Muscle of leg (tissue), 11 donors: ENCODE results near the gene NAV1. TPM values are rescaled to one million over a fixed set of nuclear protein-coding genes. Genes with fewer than 3 reads are reported as not detected.

Source experiments
- DNase-seq: peaks from one replicate; pipeline ENCODE4 v3.0.0; 2013
- H3K27ac ChIP-seq: one replicate; pipeline ENCODE4 v1.5.1; 2013; ENCODE audit warnings: mild to moderate bottlenecking, low read length, control low read depth
- H3K27me3 ChIP-seq: one replicate; pipeline ENCODE4 v1.6.1; 2013; ENCODE audit warnings: low read length; ENCODE audit not compliant: control insufficient read depth, insufficient read depth
- H3K36me3 ChIP-seq: one replicate; pipeline ENCODE4 v1.6.1; 2013; ENCODE audit warnings: low read length; ENCODE audit not compliant: control insufficient read depth, insufficient read depth
- H3K4me1 ChIP-seq: one replicate; pipeline ENCODE4 v1.6.1; 2013; ENCODE audit warnings: low read length; ENCODE audit not compliant: control insufficient read depth, insufficient read depth
- H3K4me3 ChIP-seq: one replicate; pipeline ENCODE4 v1.5.1; 2013; ENCODE audit warnings: low read length, control low read depth
- H3K9me3 ChIP-seq: replicated peaks from 2 replicates; pipeline ENCODE4 v1.6.1; 2013; ENCODE audit warnings: low read depth, low read length; ENCODE audit not compliant: control insufficient read depth
- WGBS: methylation state at CpG from one replicate; pipeline ENCODE4 v1.1.5; 2013; ENCODE audit warnings: missing lambda C conversion rate; ENCODE audit not compliant: insufficient coverage; 5-methylcytosine and 5-hydroxymethylcytosine counted together
- polyA plus RNA-seq, 8 donors: library from polyadenylated mRNA; unstranded; fragments of 120-200 nt; gene quantifications; one replicate each; pipeline versions ENCODE4 v1.2.1 to v1.2.3, GENCODE V29; 2013; ENCODE audit warnings: inconsistent platforms in 1 of 8, low replicate concordance in 1 of 8; ENCODE audit not compliant: insufficient read length in 8 of 8, insufficient read depth in 1 of 8
- total RNA-seq: library from RNA; stranded (reverse); fragments of 120-200 nt; gene quantifications from one replicate; pipeline ENCODE4 v1.2.4, GENCODE V29; 2013

The NAV1 gene
- total and polyA plus RNA-seq, 9 donors: 16.9 to 42.0 (median 25.7) TPM

- DNase-seq: no peak
- no peaks in the 10 kb centered on the region for H3K9me3 ChIP-seq
- H3K36me3 ChIP-seq: peaks cover 1% of the 10 kb centered on the region
- H3K4me3 ChIP-seq: no peak overlapping the region
- peak overlapping the region; percentile 89 for H3K27ac ChIP-seq
- peaks cover 63% of the 10 kb centered on the region for H3K4me1 ChIP-seq
- H3K27me3 ChIP-seq: no peaks in the 10 kb centered on the region
- WGBS: no CpG with 5 or more reads among the region's 3 CpGs
Measured at GRCh38 chr1:201504179-201504631, 34.7 kb upstream of the NAV1 start.

DNA sequence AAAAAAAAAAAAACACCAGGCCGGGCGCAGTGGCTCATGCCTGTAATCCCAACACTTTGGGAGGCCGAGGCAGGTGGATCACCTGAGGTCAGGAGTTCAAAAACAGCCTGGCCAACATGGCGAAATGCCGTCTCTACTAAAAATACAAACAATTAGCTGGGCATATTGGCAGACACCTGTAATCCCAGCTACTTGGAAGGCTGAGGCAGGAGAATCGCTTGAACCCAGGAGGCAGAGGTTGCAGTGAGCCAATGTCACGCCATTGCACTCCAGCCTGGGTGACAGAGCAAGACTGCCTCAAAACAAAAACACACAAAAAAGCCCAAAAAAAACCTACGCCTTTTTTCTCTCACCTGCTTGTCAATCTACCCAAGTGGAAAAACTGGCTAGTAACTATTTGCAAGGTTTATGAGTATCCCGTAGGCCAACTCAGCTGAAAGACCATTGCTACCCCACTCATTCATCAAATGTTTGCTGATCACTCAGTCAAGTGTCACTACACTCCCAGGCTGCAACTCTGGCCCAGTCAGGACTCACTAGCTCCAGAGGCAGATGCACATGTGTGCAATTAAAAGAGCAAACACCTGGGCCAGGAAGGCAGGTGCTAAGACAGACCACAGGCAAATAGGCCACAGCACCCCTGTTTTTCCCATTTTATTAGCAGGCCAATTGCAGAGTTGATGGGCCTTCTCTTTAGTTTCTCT is 34.0 kb upstream of the NAV1 start:
- no peak overlapping the region for H3K4me3 ChIP-seq
- peaks cover 61% of the 10 kb centered on the region for H3K4me1 ChIP-seq
- H3K27me3 ChIP-seq: no peaks in the 10 kb centered on the region
- H3K9me3 ChIP-seq: no peaks in the 10 kb centered on the region
- DNase-seq: no peak
- 88% methylated on average over 5 of the region's 9 CpGs for WGBS
- no peaks in the 10 kb centered on the region for H3K36me3 ChIP-seq
- peak overlapping the region; percentile 89 for H3K27ac ChIP-seq

DNA sequence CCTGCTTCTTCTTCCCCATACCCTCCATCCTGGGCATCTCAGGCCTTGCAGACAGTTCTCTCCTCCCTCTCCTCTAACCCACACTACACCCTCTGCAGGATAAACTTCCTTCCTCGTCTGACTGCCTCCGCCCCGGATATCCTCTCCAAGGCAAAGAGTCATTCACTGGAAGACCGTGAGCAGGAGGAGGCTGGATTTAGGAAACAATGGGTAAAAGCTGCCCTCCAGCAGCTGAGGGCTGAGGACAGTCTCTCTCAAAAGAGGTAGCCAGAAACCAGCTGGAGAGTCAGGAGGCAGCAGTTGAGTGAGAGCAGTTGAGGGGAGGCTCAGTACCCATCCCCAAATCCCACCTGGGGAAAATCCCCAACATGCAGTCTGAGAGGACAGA is 33.4 kb upstream of the NAV1 start:
- H3K4me1 ChIP-seq: peaks cover 55% of the 10 kb centered on the region
- WGBS: 50% methylated on average over 1 of the region's 4 CpGs
- DNase-seq: peak; percentile 54

GRCh38 chr1:201506092-201506491 is 32.8 kb upstream of the NAV1 start:
- WGBS: 40% methylated on average over 1 of the region's 3 CpGs
- Histone ChIP-seq H3K4me1 (peaks cover 51% of the 10 kb centered on the region), H3K4me3 (peak overlapping the region; percentile 58), H3K9me3 (no peaks in the 10 kb centered on the region), H3K36me3 (no peaks in the 10 kb centered on the region), H3K27ac (peak overlapping the region; percentile 87), H3K27me3 (no peaks in the 10 kb centered on the region)
- no peak for DNase-seq

More for the DNA sequence above, 33.4 kb upstream of the NAV1 start:
- Histone ChIP-seq H3K36me3 (no peaks in the 10 kb centered on the region), H3K27me3 (no peaks in the 10 kb centered on the region), H3K4me3 (no peak overlapping the region), H3K9me3 (no peaks in the 10 kb centered on the region), H3K27ac (peak overlapping the region; percentile 87)

- DNase-seq: peak; percentile 90
- H3K4me1 ChIP-seq: peaks cover 51% of the 10 kb centered on the region
Measured at GRCh38 chr1:201506557-201507359, 32.2 kb upstream of the NAV1 start, which contains the start of gene CSRP1. TSS of gene CSRP1 (minus strand) at chr1:201507123. CDS start at chr1:201496303, 10,820 bp downstream.

DNA sequence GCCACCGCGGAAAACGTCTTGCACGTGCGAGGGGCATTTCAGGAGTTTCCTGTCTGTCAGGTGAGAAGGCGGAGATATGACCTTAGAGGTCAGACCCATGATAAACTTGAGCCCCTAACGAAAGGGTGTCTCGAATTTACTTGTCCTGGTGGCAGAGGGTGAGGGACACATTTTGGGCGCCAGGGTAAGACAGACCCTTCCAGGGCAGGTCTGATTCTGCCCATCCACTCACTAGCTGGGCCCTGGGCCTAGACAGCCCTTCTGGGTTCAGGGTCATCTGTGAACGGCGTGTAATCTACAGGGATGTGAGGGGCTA is 31.6 kb upstream of the NAV1 start:
- Histone ChIP-seq H3K27ac (peak overlapping the region; percentile 75), H3K27me3 (no peaks in the 10 kb centered on the region), H3K4me1 (peaks cover 53% of the 10 kb centered on the region), H3K9me3 (no peaks in the 10 kb centered on the region), H3K36me3 (no peaks in the 10 kb centered on the region), H3K4me3 (peak overlapping the region; percentile 58)
- 39% methylated on average over 9 of the region's 11 CpGs for WGBS
- DNase-seq: no peak

More at GRCh38 chr1:201506557-201507359, 32.2 kb upstream of the NAV1 start, which contains the start of gene CSRP1:
- 3% methylated on average over 71 of the region's 71 CpGs for WGBS
- Histone ChIP-seq H3K27me3 (no peaks in the 10 kb centered on the region), H3K27ac (peak within 1 kb of the TSS; percentile 87), H3K9me3 (no peaks in the 10 kb centered on the region), H3K36me3 (no peaks in the 10 kb centered on the region), H3K4me3 (peak within 1 kb of the TSS; percentile 58)

DNA sequence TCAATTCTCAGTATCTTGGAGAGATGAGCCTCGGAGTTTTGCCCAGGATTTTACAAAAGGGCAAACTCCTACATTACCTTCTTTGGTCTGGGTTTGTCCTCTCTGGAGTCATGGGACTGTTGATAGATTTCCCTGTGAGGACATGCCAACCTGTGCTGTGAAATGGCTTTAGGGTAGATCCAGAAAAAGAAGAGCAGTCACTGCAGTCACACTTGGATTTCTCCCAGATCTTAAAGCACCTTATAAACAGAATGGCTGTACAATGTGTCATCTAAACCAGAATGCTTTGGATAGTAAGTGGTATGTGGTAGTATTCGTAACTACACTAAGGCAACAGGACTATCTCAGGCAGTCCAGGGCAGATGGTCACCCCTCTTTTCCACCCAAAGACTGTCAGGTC is 30.1 kb upstream of the NAV1 start:
- DNase-seq: no peak
- no peak overlapping the region for H3K27ac ChIP-seq
- peaks cover 50% of the 10 kb centered on the region for H3K4me1 ChIP-seq
- no peaks in the 10 kb centered on the region for H3K36me3 ChIP-seq
- H3K27me3 ChIP-seq: no peaks in the 10 kb centered on the region
- H3K4me3 ChIP-seq: no peak overlapping the region
- no CpG with 5 or more reads among the region's 2 CpGs for WGBS
- H3K9me3 ChIP-seq: no peaks in the 10 kb centered on the region

DNA sequence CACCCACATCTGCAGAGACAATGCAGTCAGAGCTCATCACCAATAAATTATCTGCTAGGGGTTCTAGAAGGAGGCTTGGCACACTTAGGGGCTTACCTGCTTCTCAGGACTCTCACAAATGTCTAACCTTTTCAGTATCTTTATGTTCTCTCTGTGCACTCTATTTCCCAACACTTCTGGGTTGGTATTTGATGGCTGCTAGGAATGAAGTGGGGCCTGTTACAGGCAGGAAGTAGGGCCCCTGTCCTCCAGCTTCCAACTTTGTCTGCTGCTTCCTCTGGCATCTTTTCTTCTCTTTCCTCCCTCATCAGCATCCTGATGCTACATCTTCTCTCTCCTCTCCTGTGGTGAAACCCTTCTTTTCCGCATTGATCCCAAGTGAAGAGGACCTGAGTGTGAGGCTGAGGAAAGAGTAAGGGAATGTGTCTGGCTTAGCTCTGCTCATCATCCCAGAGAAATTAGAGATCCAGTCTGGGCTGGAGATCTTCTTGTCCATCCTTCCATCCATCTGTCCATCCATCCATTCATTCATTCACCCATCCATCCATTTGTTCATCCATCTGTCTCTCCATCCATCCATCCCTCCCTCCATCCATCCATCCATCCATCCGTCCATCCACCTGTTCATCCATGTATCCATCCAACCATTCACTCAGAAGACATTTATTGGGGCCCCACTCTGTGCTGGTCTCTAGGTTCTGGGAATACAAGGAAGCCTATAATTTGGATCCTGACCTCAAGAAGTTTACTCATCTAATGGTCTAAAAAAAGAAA is 29.1 kb upstream of the NAV1 start:
- Histone ChIP-seq H3K4me1 (peaks cover 44% of the 10 kb centered on the region), H3K4me3 (no peak overlapping the region), H3K36me3 (no peaks in the 10 kb centered on the region), H3K9me3 (no peaks in the 10 kb centered on the region), H3K27ac (no peak overlapping the region), H3K27me3 (no peaks in the 10 kb centered on the region)
- no peak for DNase-seq
- WGBS: 100% methylated on average over 1 of the region's 2 CpGs

- Histone ChIP-seq H3K4me1 (peaks cover 34% of the 10 kb centered on the region), H3K4me3 (no peak overlapping the region), H3K27ac (no peak overlapping the region), H3K36me3 (no peaks in the 10 kb centered on the region), H3K9me3 (no peaks in the 10 kb centered on the region), H3K27me3 (no peaks in the 10 kb centered on the region)
- no CpG with 5 or more reads among the region's 1 CpG for WGBS
- no peak for DNase-seq
Measured at GRCh38 chr1:201510734-201511133, 28.2 kb upstream of the NAV1 start.
